Non-pigmented ciliary epithelial cell (primary cell): ENCODE data around the gene DENND5B.

Experiments used
- DNase-seq: peaks from one replicate; pipeline ENCODE4 v3.0.0-alpha.2; 2010; ENCODE audit warnings: low read depth

Gene DENND5B

DNA sequence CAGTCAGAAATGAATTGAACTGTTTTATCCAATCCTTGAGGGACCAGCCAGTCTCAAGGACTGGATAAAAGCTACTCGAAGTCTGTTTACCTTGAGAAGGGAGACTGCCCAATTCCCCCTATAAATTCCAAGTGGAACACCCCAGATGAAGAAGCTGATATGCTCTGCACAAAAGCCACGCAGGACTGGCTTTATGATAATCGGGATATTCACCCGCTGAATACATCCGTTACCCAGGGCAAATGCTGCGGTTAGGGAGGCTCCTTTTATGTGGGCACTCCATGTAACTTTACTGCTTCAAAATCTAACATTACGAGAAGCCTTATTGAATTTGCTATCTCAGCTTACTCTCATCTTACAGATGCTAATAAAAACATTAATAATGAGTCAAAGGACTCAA lies 119.1 kb downstream of the DENND5B start:
- no peak for DNase-seq

DNA sequence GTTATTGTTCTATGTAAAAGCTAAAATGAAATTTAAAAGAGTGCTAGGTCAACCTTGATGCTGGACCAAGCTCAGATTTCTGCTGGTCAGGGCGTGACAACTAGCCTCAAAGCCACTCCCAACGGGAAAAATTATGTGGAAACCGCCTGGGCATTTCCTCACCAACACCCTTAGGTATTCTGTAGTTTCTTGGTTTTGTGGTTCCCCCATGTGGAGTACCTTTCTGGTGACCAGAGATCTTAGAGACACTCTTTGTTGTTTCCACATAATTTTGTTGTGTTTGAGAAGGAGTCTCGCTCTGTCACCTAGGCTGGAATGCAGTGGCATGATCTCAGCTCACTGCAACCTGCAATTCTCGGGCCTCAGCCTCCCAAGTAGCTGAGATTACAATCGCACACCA lies 119.9 kb downstream of the DENND5B start:
- DNase-seq, result no peak

DNA sequence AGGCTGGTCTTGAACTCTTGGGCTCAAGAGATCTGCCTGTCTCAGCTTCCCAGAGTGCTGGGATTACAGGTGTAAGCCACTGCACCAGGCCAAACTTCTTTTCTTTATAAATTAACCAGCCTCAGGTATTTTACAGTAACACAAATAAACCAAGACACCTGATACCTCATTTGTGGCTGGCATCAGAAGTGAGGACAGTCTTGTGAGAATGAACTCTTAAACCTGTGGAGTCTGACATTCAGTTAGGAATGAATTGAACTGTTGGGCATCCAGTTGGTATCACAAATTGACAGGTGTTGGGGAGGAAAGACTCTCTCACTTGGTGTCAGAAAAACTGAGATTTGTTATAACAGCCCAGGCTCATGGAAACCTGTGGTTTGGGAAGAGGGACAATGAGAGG lies 120.5 kb downstream of the DENND5B start:
- no peak for DNase-seq

DNA sequence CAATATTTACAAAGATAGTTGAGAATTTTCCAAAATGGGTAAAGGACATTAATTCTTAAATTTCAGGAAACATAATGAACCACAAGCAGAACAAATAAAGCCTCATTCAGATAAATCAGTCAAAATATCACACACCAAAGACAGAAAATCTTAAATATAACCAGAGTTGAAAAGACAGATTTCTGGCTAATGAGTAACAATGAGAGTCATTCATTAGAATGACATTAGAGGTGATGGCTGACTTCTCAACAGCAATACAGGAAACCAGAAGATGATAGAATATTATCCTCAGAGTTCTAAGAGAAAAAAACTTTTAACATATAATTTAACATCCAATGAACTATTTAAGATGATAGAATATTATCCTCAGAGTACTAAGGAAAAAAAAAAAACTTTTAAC lies 124.2 kb downstream of the DENND5B start:
- no peak for DNase-seq

- DNase-seq, result no peak
Observed at GRCh38 chr12:31465002-31465401, 125.9 kb downstream of the DENND5B start.

DNA sequence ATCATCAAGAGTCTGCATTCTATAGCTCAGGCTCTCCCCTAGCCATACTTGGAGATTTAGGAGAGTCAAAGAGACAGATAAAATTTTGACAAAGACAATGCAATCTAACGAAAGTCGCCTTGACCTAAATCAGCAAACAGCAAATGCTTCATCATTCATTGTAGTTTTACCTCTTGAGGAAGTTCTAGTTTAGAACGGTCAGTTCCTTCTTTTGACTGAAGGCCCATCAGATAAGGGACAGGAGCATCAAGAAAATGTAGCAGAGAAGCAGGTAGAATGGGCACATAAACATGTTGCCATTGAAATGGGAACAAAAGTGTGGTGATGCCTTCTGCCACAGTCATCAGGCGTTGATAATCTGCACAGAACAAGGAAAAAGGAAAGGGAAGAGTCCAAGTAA lies 130.9 kb downstream of the DENND5B start:
- no peak for DNase-seq

DNA sequence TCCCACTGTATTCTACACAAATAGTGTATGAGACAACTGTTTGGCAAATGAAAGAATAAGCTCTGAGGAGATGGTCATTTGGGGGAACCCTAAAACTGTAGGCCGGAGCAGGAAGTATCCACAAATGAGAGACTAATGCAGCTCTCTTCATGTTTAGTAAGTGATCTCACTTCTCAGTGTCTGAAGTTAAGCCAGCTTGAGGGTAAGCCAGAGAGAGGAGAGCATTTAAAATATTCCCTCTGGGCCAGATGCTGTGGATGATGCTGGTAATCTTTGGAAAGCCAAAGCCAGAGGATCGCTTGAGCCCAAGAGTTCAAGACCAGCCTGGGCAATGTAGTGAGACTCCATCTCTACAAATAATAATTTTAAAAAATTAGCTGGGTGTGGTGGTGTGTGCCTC lies 134.4 kb downstream of the DENND5B start:
- no peak for DNase-seq

DNA sequence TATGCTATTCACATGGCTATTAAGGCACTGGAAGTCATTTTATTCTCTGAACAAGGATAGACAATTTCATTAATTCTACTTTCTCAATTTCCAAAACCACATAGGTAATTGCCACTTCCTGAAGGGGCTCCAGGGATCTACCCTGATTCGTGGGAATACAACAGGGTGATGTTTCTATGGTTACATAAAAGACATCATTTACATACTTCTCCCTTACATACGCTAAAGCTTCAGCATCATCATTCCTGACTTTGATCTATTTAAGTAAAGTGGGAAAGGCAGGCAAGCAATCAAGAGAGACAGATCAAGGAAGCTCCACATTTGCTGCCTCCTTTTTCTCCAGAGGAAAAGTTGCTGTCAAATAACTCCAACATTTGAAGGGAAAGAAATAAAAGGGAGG lies 146.2 kb downstream of the DENND5B start:
- DNase-seq, result no peak

GRCh38 chr12:31440586-31440985 lies 150.3 kb downstream of the DENND5B start:
- DNase-seq, result no peak

DNA sequence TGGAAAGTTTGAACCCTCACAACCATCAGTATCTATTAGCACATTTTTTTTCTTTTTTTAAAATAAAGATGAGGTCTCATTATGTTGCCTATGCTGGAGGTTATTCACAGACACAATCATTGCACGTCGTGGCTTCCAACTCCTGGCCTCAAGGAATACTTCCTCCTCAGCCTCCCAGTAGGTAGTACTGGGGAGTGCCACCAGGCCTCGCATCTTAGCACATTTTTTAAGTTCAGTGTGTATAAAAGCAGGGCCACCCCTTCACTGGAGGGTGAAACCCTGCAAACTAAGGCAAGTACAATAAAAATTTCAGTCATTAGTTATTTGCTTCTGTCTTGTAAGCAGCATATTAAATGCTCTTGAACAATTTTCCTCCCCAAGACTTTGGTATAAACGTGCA lies 150.8 kb downstream of the DENND5B start:
- DNase-seq, result no peak

DNA sequence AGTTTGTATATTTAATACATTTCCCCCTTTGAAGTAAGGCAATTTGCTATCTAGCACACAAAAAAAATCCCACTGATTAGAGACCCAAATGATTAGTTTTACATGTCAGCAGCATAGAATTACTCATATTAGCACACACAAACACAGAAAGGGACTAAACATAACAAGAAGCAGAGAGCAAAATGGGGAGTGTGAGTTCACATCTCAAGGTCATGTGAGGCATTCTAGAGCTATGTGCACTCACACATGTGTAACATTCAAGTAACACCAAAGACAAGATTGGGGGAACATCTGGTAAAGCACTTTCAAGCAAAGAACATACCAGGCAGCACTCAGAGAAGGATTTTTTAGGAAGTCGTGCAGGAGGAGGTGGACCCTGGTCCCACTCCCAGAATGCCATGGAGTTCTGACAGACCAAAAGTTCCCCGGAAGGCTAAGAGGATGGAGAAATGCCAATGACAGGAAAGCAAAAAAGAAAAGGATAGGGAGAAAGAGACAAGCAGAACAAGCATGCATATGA lies 159.2 kb downstream of the DENND5B start:
- DNase-seq, result no peak

DNA sequence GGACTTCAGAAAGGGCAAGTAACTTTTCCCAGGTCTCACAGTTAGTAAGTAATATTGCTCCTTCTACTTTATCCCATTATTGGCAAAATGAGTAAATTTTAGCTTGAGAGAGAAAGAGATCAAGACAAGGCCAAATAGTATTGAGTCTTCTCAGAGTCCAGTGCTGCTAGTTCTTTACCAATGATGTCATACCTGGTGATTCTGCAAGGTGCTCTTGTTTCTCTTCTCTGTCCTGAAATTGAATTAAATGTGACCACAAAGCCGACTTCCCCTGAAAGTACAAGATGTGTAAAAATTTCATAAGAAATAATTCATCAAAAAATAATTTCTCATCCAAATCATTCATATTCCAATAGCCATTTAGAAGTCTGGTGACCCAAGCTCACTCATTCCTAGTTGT lies 167.5 kb downstream of the DENND5B start:
- DNase-seq, result no peak

GRCh38 chr12:31412292-31412801 lies 178.6 kb downstream of the DENND5B start:
- no peak for DNase-seq

GRCh38 chr12:31408763-31409162 lies 182.2 kb downstream of the DENND5B start:
- no peak for DNase-seq

- no peak for DNase-seq
Observed at GRCh38 chr12:31407562-31407961, 183.4 kb downstream of the DENND5B start.

DNA sequence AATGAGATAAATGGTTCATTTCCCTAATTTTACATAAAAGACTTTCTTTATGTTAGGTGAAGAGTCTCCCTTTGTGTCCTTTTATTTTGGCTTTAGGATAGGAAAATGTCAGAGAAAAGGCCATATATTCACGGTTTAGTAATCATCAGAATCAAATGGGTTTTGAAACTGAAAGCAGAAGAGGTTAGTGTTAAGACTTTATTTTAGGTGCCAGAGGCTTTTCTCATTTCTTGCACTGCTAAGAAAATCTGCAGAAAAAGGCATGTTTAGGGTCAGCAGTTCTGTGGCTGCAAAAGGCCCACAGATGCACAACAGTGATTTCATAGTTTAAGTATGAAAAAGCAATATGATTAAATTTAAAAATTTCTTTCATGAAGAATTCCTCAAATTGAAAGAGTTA lies 184.6 kb downstream of the DENND5B start:
- no peak for DNase-seq

GRCh38 chr12:31405021-31405420 lies 185.9 kb downstream of the DENND5B start:
- no peak for DNase-seq

GRCh38 chr12:31403099-31403607 lies 187.8 kb downstream of the DENND5B start:
- DNase-seq, result peak; percentile 84

DNA sequence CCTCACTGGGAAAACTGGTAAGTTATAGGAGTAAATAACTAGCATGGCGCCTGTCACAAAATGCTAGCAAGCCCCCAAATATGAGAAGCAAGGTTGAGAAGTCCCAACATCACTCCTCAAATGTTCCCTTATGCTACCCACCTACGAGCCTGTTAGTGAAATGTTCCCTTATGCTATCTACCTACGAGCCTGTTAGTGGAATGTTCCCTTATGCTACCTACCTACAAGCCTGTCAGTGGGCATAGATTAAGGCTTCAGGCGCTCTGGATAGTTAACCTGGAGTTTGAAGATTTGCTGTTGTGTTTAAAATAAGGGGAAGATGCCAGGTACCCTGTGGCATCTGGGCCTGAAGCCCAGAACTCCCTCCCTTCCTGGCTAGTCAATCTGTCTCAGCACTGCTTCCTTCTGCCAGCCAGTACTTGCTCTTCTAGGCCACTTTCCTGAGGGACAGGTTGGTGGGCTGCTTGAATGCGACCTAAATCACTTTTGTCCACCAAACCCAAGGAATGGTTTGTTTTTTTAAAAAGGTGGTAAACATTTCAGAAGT lies 197.9 kb downstream of the DENND5B start:
- no peak for DNase-seq

DNA sequence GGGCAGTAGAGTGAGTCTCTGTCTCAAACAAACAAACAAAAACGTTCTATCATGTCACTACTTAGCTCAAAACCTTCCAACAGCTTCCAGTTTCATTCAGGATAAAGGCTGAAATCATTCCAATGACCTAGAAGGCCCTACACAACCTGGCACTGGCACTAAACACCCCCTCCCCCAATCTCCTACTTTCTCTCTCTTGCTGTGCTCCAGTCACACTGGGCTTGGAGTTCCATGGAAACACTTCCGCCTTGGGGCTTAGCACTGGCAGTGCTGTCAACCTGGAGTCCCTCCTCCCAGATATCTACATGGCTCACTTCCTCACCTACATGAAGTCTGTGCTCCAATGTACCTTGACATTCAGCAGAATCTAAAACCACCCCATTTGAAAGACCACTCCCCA lies 199.9 kb downstream of the DENND5B start:
- DNase-seq, result no peak

GRCh38 chr12:31388713-31389112 lies 202.2 kb downstream of the DENND5B start:
- DNase-seq, result no peak

- no peak for DNase-seq
Observed at GRCh38 chr12:31387466-31387865, 203.5 kb downstream of the DENND5B start.

GRCh38 chr12:31387011-31387410 lies 203.9 kb downstream of the DENND5B start:
- DNase-seq, result no peak

DNA sequence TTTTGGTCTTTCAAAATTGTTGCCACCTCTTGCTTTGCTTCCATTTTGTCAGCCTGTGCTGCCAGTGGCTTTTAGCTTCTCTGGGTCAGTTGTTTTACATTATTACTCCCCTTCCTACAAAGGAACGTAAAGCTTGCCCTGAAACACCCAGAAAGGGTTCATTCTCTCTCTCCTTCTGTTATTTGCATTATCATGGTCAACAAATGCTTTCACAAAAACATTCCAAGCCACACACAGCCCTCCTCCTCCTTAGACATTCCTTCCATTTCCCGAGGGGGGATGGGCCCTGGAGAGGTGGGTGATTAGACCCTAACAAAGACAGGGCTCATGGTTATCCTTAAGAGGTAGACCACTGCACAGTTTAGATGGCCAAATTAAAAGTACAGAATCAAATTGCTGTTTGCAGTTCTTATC lies 204.6 kb downstream of the DENND5B start:
- no peak for DNase-seq
